SK-N-SH (cell line): ENCODE data around the gene EP400. TPM values are rescaled to one million over a fixed set of nuclear protein-coding genes. Genes with fewer than 3 reads are reported as not detected.

ENCODE experiments used
- CTCF ChIA-PET: fragments of 300-600, 350-600 bp; formaldehyde crosslinking; extraction: SDS; loops from one replicate; lab custom pipeline; 2021; lab: Yijun Ruan, JAX
- POLR2A ChIA-PET: fragments of 350-600 bp; sonication (Branson Sonifier 250); formaldehyde crosslinking; extraction: SDS; loops from one replicate; lab custom pipeline; 2020; ENCODE audit warnings: antibody characterized with exemption, inconsistent platforms; lab: Yijun Ruan, JAX
- DNase-seq: peaks from one replicate; pipeline ENCODE4 v3.0.0; 2012
- H2AFZ ChIP-seq: fragments of 200-600 bp; sonication (generic); 2 replicates; pipeline ENCODE4 v1.8.1; 2016; ENCODE audit warnings: antibody characterized with exemption, mild to moderate bottlenecking, low read depth
- H3F3A ChIP-seq: fragments of 200-600 bp; sonication (generic); replicated peaks from 2 replicates; pipeline ENCODE3; 2016; ENCODE audit warnings: antibody characterized with exemption, mild to moderate bottlenecking; ENCODE audit not compliant: insufficient read depth
- H3K27ac ChIP-seq, 2 experiments: fragments of 200-500 bp in 1 of 2; fragments of 200-600 bp in 1 of 2; sonication (Bioruptor generic) in 1 of 2; sonication (generic), shearing (Covaris generic) in 1 of 2; 2 replicates each; pipeline versions ENCODE4 v1.5.1 to v1.6.1; 2014 to 2016; ENCODE audit warnings: low read depth in 2 of 2, inconsistent platforms in 1 of 2, low read length in 1 of 2, mild to moderate bottlenecking in 1 of 2, mixed read lengths in 1 of 2
- H3K27me3 ChIP-seq: fragments of 200-600 bp; sonication (generic), shearing (Covaris generic); 2 replicates; pipeline ENCODE4 v1.6.1; 2016; ENCODE audit warnings: mixed run types; ENCODE audit not compliant: insufficient read depth
- H3K36me3 ChIP-seq, 2 experiments: fragments of 200-500 bp in 1 of 2; fragments of 200-600 bp in 1 of 2; sonication (Bioruptor generic) in 1 of 2; sonication (generic) in 1 of 2; replicated peaks in 1 of 2; 2 replicates each; pipeline versions ENCODE3 to v1.5.1; 2014 to 2016; ENCODE audit warnings: low read length in 1 of 2, mild to moderate bottlenecking in 1 of 2; ENCODE audit not compliant: insufficient read depth in 2 of 2, control insufficient read depth in 1 of 2
- H3K4me1 ChIP-seq, 2 experiments: fragments of 200-500 bp in 1 of 2; fragments of 200-600 bp in 1 of 2; sonication (Bioruptor generic) in 1 of 2; sonication (generic), shearing (Covaris generic) in 1 of 2; 2 replicates each; pipeline versions ENCODE4 v1.5.1 to v1.6.1; 2014 to 2016; ENCODE audit warnings: low read depth in 1 of 2, low read length in 1 of 2, mixed run types in 1 of 2; ENCODE audit not compliant: insufficient read depth in 2 of 2, control insufficient read depth in 1 of 2
- H3K4me2 ChIP-seq: fragments of 200-600 bp; sonication (generic), shearing (Covaris generic); 2 replicates; pipeline ENCODE4 v1.6.1; 2017; ENCODE audit warnings: mixed run types
- H3K4me3 ChIP-seq, 2 experiments: fragments of 200-500 bp in 1 of 2; fragments of 200-600 bp in 1 of 2; sonication (Bioruptor generic) in 1 of 2; sonication (generic), shearing (Covaris generic) in 1 of 2; 2 replicates each; pipeline versions ENCODE4 v1.5.1 to v1.8.1; 2014 to 2016; ENCODE audit warnings: low read depth in 2 of 2, inconsistent platforms in 1 of 2, low read length in 1 of 2, mild to moderate bottlenecking in 1 of 2, mixed read lengths in 1 of 2, moderate library complexity in 1 of 2
- H3K79me2 ChIP-seq: fragments of 200-600 bp; sonication (generic); 2 replicates; pipeline ENCODE4 v1.8.1; 2017; ENCODE audit warnings: mild to moderate bottlenecking; ENCODE audit not compliant: insufficient read depth
- H3K9ac ChIP-seq: fragments of 200-600 bp; sonication (generic); 2 replicates; pipeline ENCODE4 v1.6.1; 2017; ENCODE audit warnings: mixed run types
- H3K9me2 ChIP-seq: fragments of 200-600 bp; sonication (generic); 2 replicates; pipeline ENCODE4 v1.6.1; 2017; ENCODE audit warnings: mixed run types
- H3K9me3 ChIP-seq: fragments of 200-600 bp; sonication (generic); 2 replicates; pipeline ENCODE4 v1.6.1; 2017; ENCODE audit warnings: mixed run types, mild to moderate bottlenecking, moderate library complexity
- H4K20me1 ChIP-seq: fragments of 200-600 bp; sonication (generic); 2 replicates; pipeline ENCODE4 v1.6.1; 2017; ENCODE audit warnings: mild to moderate bottlenecking, mixed run types; ENCODE audit not compliant: insufficient read depth
- EP300 ChIP-seq, 2 experiments: IDR thresholded peaks; 2 replicates each; pipeline versions ENCODE4 v1.4.0 to v1.6.1; 2012; ENCODE audit warnings: borderline replicate concordance in 1 of 2, low read depth in 1 of 2, low read length in 1 of 2
- FOSL2 ChIP-seq: IDR thresholded peaks from 2 replicates; pipeline ENCODE4 v1.4.0; 2012; ENCODE audit warnings: low read depth, mild to moderate bottlenecking, moderate library complexity, borderline replicate concordance
- FOXJ3 ChIP-seq: sonication (generic); formaldehyde crosslinking; IDR thresholded peaks from 2 replicates; pipeline ENCODE4 v1.5.1; 2020; ENCODE audit warnings: mild to moderate bottlenecking, missing genetic modification reagents
- FOXM1 ChIP-seq: IDR thresholded peaks from 2 replicates; pipeline ENCODE4 v1.4.0; 2012; ENCODE audit warnings: low read depth, mild to moderate bottlenecking
- GATA2 ChIP-seq: sonication (generic); formaldehyde crosslinking; IDR thresholded peaks from 2 replicates; pipeline ENCODE4 v1.5.0; 2020; ENCODE audit warnings: mild to moderate bottlenecking, missing genetic modification reagents
- MXI1 ChIP-seq: IDR thresholded peaks from 2 replicates; pipeline ENCODE4 v1.6.1; 2012; ENCODE audit warnings: mild to moderate bottlenecking, low read depth, low read length, improper control_type of control experiment
- PBX3 ChIP-seq: IDR thresholded peaks from 2 replicates; pipeline ENCODE4; 2012
- RAD21 ChIP-seq: IDR thresholded peaks from 2 replicates; pipeline ENCODE4 v1.6.1; 2012; ENCODE audit warnings: mild to moderate bottlenecking, low read length
- SMC3 ChIP-seq: IDR thresholded peaks from 2 replicates; pipeline ENCODE4 v1.6.1; 2012; ENCODE audit warnings: low read depth, low read length, improper control_type of control experiment
- TAF1 ChIP-seq: IDR thresholded peaks from 2 replicates; pipeline ENCODE4 v1.6.1; 2012; ENCODE audit warnings: low read depth, mild to moderate bottlenecking, low read length, moderate library complexity, borderline replicate concordance
- WGBS: methylation state at CpG from one replicate; pipeline ENCODE4 v1.1.6; 2017; ENCODE audit warnings: low lambda C conversion rate; 5-methylcytosine and 5-hydroxymethylcytosine counted together
- polyA plus RNA-seq, 3 experiments: library from polyadenylated mRNA; depleted of rRNA; stranded (reverse); fragments of >200 nt; gene quantifications; 2 replicates each; pipeline ENCODE4 v1.2.3, GENCODE V29; 2012
- TF ChIP-seq, protein P1 (sequence below): fragments of 150-350 bp; IDR thresholded peaks from 2 replicates; pipeline ENCODE4 v1.6.1; 2017; ENCODE audit warnings: antibody characterized with exemption, low read length, low read depth, borderline replicate concordance
- TF ChIP-seq, protein P2 (sequence below): fragments of 200-600 bp; sonication (generic); IDR thresholded peaks from 2 replicates; pipeline ENCODE4 v1.6.1; 2017; ENCODE audit warnings: antibody characterized with exemption, mild to moderate bottlenecking, moderate library complexity
- TF ChIP-seq, protein P3 (sequence below): IDR thresholded peaks from 2 replicates; pipeline ENCODE4 v1.6.1; 2012; ENCODE audit warnings: mild to moderate bottlenecking, low read depth, low read length, moderate library complexity

Gene EP400
- polyA plus RNA-seq, 1 of the 3 experiments (the other 2 are of a cell fraction), result 7.0 TPM

DNA sequence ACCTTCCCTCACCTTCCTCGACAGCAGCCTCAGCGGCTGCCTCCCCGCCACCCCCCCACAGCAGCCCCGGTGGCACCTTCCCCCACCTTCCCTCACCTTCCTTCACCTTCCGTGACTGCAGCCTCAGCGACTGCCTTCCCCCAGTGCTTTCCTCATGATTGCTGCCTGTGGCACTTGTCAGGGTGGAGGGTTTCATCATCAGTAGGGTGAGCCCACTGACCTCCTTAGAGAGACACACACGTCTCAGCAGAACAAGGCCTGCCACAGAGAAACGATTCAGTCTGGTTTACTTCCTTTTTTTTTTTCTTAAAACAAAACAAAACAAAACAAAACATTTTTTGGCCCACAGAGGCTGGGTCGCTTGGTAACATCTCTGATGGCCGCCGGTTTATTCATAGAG, 75.0 kb downstream of the EP400 start:
- H3K9ac ChIP-seq, result no peak overlapping the region
- H3K9me2 ChIP-seq, result no peaks in the 10 kb centered on the region
- H3K4me3 ChIP-seq, result no peak overlapping the region
- peaks cover 28 to 84% of the 10 kb centered on the region in 2 experiments for H3K36me3 ChIP-seq
- CTCF ChIA-PET, result no interaction called here
- H3K4me2 ChIP-seq, result no peak overlapping the region
- WGBS, result 85% methylated on average over 11 of the region's 11 CpGs
- H3K79me2 ChIP-seq, result no peaks in the 10 kb centered on the region
- TF ChIP-seq, protein P1, sequence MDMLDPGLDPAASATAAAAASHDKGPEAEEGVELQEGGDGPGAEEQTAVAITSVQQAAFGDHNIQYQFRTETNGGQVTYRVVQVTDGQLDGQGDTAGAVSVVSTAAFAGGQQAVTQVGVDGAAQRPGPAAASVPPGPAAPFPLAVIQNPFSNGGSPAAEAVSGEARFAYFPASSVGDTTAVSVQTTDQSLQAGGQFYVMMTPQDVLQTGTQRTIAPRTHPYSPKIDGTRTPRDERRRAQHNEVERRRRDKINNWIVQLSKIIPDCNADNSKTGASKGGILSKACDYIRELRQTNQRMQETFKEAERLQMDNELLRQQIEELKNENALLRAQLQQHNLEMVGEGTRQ, result no peak
- TF ChIP-seq FOSL2 (no peak), EP300 (IDR thresholded peaks at IDR 0.05; ENCODE audit: borderline replicate concordance in 1 of 2, low read depth in 1 of 2, low read length in 1 of 2) (no peak), SMC3 (no peak), PBX3 (no peak), MXI1 (no peak), TAF1 (no peak)
- H3K27me3 ChIP-seq, result no peaks in the 10 kb centered on the region
- H3K4me1 ChIP-seq, result no peaks in the 10 kb centered on the region
- H2AFZ ChIP-seq, result no peak overlapping the region
- H3K9me3 ChIP-seq, result no peaks in the 10 kb centered on the region
- H3K27ac ChIP-seq, result no peak overlapping the region
- DNase-seq, result no peak
- H4K20me1 ChIP-seq, result no peaks in the 10 kb centered on the region
- POLR2A ChIA-PET, result no interaction called here
- H3F3A ChIP-seq, result no peaks in the 10 kb centered on the region

GRCh38 chr12:132025526-132025925, 75.8 kb downstream of the EP400 start:
- no peaks in the 10 kb centered on the region for H3K4me1 ChIP-seq
- no peak overlapping the region for H3K27ac ChIP-seq
- H3K9me3 ChIP-seq, result no peaks in the 10 kb centered on the region
- POLR2A ChIA-PET, result no interaction called here
- no peak overlapping the region for H3K4me2 ChIP-seq
- H3K9ac ChIP-seq, result no peak overlapping the region
- peaks cover 29 to 84% of the 10 kb centered on the region in 2 experiments for H3K36me3 ChIP-seq
- DNase-seq, result no peak
- no peaks in the 10 kb centered on the region for H4K20me1 ChIP-seq
- no peak overlapping the region for H3K4me3 ChIP-seq
- no peaks in the 10 kb centered on the region for H3F3A ChIP-seq
- H3K9me2 ChIP-seq, result no peaks in the 10 kb centered on the region
- no peaks in the 10 kb centered on the region for H3K27me3 ChIP-seq
- no peak overlapping the region for H2AFZ ChIP-seq
- TF ChIP-seq, protein P2, sequence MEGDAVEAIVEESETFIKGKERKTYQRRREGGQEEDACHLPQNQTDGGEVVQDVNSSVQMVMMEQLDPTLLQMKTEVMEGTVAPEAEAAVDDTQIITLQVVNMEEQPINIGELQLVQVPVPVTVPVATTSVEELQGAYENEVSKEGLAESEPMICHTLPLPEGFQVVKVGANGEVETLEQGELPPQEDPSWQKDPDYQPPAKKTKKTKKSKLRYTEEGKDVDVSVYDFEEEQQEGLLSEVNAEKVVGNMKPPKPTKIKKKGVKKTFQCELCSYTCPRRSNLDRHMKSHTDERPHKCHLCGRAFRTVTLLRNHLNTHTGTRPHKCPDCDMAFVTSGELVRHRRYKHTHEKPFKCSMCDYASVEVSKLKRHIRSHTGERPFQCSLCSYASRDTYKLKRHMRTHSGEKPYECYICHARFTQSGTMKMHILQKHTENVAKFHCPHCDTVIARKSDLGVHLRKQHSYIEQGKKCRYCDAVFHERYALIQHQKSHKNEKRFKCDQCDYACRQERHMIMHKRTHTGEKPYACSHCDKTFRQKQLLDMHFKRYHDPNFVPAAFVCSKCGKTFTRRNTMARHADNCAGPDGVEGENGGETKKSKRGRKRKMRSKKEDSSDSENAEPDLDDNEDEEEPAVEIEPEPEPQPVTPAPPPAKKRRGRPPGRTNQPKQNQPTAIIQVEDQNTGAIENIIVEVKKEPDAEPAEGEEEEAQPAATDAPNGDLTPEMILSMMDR, result no peak
- TF ChIP-seq GATA2 (CRISPR knock-in tag) (no peak), FOXJ3 (no peak), FOSL2 (no peak), EP300 (IDR thresholded peaks at IDR 0.05; ENCODE audit: borderline replicate concordance in 1 of 2, low read depth in 1 of 2, low read length in 1 of 2) (no peak), FOXM1 (no peak), SMC3 (no peak), RAD21 (no peak)
- TF ChIP-seq, protein P3, sequence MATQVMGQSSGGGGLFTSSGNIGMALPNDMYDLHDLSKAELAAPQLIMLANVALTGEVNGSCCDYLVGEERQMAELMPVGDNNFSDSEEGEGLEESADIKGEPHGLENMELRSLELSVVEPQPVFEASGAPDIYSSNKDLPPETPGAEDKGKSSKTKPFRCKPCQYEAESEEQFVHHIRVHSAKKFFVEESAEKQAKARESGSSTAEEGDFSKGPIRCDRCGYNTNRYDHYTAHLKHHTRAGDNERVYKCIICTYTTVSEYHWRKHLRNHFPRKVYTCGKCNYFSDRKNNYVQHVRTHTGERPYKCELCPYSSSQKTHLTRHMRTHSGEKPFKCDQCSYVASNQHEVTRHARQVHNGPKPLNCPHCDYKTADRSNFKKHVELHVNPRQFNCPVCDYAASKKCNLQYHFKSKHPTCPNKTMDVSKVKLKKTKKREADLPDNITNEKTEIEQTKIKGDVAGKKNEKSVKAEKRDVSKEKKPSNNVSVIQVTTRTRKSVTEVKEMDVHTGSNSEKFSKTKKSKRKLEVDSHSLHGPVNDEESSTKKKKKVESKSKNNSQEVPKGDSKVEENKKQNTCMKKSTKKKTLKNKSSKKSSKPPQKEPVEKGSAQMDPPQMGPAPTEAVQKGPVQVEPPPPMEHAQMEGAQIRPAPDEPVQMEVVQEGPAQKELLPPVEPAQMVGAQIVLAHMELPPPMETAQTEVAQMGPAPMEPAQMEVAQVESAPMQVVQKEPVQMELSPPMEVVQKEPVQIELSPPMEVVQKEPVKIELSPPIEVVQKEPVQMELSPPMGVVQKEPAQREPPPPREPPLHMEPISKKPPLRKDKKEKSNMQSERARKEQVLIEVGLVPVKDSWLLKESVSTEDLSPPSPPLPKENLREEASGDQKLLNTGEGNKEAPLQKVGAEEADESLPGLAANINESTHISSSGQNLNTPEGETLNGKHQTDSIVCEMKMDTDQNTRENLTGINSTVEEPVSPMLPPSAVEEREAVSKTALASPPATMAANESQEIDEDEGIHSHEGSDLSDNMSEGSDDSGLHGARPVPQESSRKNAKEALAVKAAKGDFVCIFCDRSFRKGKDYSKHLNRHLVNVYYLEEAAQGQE, result no peak
- CTCF ChIA-PET, result no interaction called here
- no peaks in the 10 kb centered on the region for H3K79me2 ChIP-seq
- 95% methylated on average over 8 of the region's 14 CpGs for WGBS
